Neutrophil (primary cell): ENCODE results near the gene VRK1.

ENCODE experiments used
- H3K27ac ChIP-seq: fragments of 200-600 bp; sonication (generic); 2 replicates; pipeline ENCODE4 v1.5.1; 2016; ENCODE audit warnings: mild to moderate bottlenecking, moderate library complexity
- H3K27me3 ChIP-seq: fragments of 200-600 bp; sonication (generic); 2 replicates; pipeline ENCODE4 v1.6.0; 2016; ENCODE audit warnings: mild to moderate bottlenecking
- H3K36me3 ChIP-seq: fragments of 200-600 bp; sonication (generic); 2 replicates; pipeline ENCODE4 v1.5.1; 2017
- H3K4me1 ChIP-seq, 2 experiments: fragments of 200-600 bp in 1 of 2; sonication (generic) in 1 of 2; 1 replicate in 1 of 2; 2 replicates in 1 of 2; pipeline versions ENCODE4 v1.5.1 to v1.6.1; 2013 to 2016; ENCODE audit warnings: low read depth in 1 of 2, low read length in 1 of 2, mild to moderate bottlenecking in 1 of 2, moderate library complexity in 1 of 2; ENCODE audit not compliant: control insufficient read depth in 1 of 2, insufficient read depth in 1 of 2
- H3K4me3 ChIP-seq, 2 experiments: fragments of 200-600 bp in 1 of 2; sonication (generic) in 1 of 2; 1 replicate in 1 of 2; 2 replicates in 1 of 2; pipeline ENCODE4 v1.5.1; 2013 to 2016; ENCODE audit warnings: low read depth in 1 of 2, low read length in 1 of 2, mild to moderate bottlenecking in 1 of 2, moderate library complexity in 1 of 2
- H3K9me3 ChIP-seq: fragments of 200-600 bp; sonication (generic); 2 replicates; pipeline ENCODE4 v1.5.1; 2016
- CTCF ChIP-seq: fragments of 200-600 bp; sonication (generic); IDR thresholded peaks from 2 replicates; pipeline ENCODE4 v1.5.1; 2016; ENCODE audit warnings: antibody characterized with exemption

Gene VRK1

DNA sequence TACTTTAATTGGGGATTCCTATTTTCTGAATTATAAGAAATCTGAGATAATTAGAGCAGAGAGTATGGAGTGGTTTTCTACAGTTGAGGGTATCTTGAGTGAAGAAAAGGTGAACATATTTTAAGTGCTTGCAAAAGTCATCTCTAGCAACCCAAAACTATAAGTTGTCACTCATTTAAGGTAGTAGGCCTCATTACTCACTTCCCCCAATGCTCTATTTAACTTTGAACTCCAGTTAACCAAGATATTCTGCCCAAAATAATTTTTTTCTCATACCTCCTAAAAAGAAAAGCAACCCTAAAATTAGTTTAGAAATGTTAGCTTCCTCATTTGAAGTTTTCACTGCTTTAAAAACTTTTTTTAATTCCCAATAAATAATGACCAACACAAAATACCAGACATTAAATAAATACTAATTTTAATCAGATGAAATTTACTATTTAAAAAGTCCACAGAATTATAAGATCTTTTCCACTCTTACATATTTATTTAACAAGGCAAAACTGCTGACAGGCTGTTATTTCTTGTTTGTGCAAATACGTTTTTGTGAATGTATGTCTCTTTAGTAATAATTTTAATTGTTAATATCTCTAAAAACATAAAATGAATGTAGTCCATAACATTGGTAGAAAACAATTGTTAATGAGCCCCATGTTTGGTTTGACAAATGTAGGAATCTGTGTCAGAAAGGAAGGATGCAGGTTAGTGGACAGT, 47.8 kb downstream of the VRK1 start:
- H3K9me3 ChIP-seq, result no peaks in the 10 kb centered on the region
- no peak overlapping the region for H3K4me3 ChIP-seq
- H3K4me1 ChIP-seq, result peaks cover 9 to 27% of the 10 kb centered on the region in 2 experiments
- no peak for TF ChIP-seq CTCF
- H3K36me3 ChIP-seq, result peaks cover 7% of the 10 kb centered on the region
- H3K27me3 ChIP-seq, result no peaks in the 10 kb centered on the region
- H3K27ac ChIP-seq, result no peak overlapping the region

DNA sequence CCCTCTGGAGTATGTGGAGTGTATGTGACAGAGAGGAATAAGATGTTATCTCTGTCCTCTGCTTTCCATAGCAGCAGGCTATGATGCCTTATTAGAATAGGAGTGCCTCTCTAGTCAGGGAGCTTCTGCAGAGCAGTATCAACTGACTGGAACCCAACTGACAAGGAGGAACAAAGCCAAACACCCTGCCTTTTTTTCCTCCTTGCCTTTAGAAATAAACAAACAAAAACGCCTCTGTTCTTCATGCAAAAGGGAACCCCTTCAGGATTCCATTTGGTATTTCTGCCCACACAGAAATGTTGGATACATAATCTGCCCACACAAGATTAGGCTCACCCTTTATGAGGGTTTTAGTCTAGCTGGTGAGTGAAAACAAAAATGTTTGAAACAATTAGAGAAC, 50.3 kb downstream of the VRK1 start:
- Histone ChIP-seq H3K9me3 (no peaks in the 10 kb centered on the region), H3K4me1 (peaks cover 23 to 42% of the 10 kb centered on the region in 2 experiments), H3K4me3 (no peak overlapping the region), H3K27me3 (no peaks in the 10 kb centered on the region), H3K36me3 (peaks cover 7% of the 10 kb centered on the region), H3K27ac (no peak overlapping the region)
- no peak for TF ChIP-seq CTCF

DNA sequence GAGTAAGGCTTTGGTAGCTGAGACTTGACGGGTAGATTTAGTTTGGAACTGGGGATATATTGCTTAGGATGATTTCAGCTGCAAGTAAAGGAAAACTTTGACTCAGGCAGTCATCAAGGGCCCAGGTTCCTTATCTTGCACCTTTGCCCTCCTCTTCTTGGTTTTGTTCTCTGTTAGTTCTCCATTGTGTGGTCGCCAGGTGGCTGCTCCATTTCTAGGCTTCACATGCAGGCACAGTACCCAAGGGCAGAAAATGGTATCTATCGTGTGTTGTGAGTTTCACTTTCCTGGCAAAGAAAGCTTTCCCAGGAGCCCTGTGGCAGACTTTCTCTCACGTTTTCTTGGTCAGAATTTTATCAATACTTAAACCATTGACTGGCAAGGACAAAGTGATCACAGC, 50.8 kb downstream of the VRK1 start:
- Histone ChIP-seq H3K4me1 (peaks cover 27 to 42% of the 10 kb centered on the region in 2 experiments), H3K9me3 (no peaks in the 10 kb centered on the region), H3K4me3 (no peak overlapping the region), H3K36me3 (peaks cover 7% of the 10 kb centered on the region), H3K27ac (no peak overlapping the region), H3K27me3 (no peaks in the 10 kb centered on the region)
- no peak for TF ChIP-seq CTCF

- no peak for TF ChIP-seq CTCF
- H3K4me3 ChIP-seq, result no peak overlapping the region
- peaks cover 7% of the 10 kb centered on the region for H3K36me3 ChIP-seq
- peaks cover 27 to 36% of the 10 kb centered on the region in 2 experiments for H3K4me1 ChIP-seq
- no peaks in the 10 kb centered on the region for H3K27me3 ChIP-seq
- no peaks in the 10 kb centered on the region for H3K9me3 ChIP-seq
- H3K27ac ChIP-seq, result peak overlapping the region; percentile 56
These were observed 52.6 kb downstream of the VRK1 start for GRCh38 chr14:96849733-96850132.

GRCh38 chr14:96851694-96852381, 54.7 kb downstream of the VRK1 start:
- H3K27me3 ChIP-seq, result no peaks in the 10 kb centered on the region
- peaks cover 27 to 36% of the 10 kb centered on the region in 2 experiments for H3K4me1 ChIP-seq
- H3K9me3 ChIP-seq, result no peaks in the 10 kb centered on the region
- no peak for TF ChIP-seq CTCF
- H3K4me3 ChIP-seq, result no peak overlapping the region
- peak overlapping the region; percentile 36 for H3K27ac ChIP-seq
- H3K36me3 ChIP-seq, result peaks cover 10% of the 10 kb centered on the region
